Mesenchymal stem cell (in vitro differentiated cells and primary cell): ENCODE results near the gene LRSAM1.
A peak's percentile ranks its signal among the peaks of the same experiment; 100 is the strongest.

ENCODE experiments used
- DNase-seq: peaks from one replicate; pipeline ENCODE4 v3.0.0-alpha.2; 2013
- H2AFZ ChIP-seq: one replicate; pipeline ENCODE4 v1.6.1; 2013; ENCODE audit warnings: low read depth, mild to moderate bottlenecking, control low read depth, inconsistent platforms, low read length, moderate library complexity
- H2AK5ac ChIP-seq: 2 replicates; pipeline ENCODE4 v1.6.1; 2013; ENCODE audit warnings: low read length, moderate library complexity, mild to moderate bottlenecking, inconsistent platforms; ENCODE audit not compliant: severe bottlenecking
- H2BK120ac ChIP-seq: one replicate; pipeline ENCODE4 v1.6.1; 2013; ENCODE audit warnings: low read depth, mild to moderate bottlenecking, inconsistent platforms, low read length, moderate library complexity
- H2BK12ac ChIP-seq, 2 experiments: one replicate each; pipeline ENCODE4 v1.6.1; 2013; ENCODE audit warnings: inconsistent platforms in 2 of 2, low read length in 2 of 2, mild to moderate bottlenecking in 2 of 2, moderate library complexity in 2 of 2, control low read depth in 1 of 2
- H2BK15ac ChIP-seq: one replicate; pipeline ENCODE4 v1.6.1; 2013; ENCODE audit warnings: mild to moderate bottlenecking, low read depth, inconsistent platforms; ENCODE audit not compliant: poor library complexity, severe bottlenecking
- H2BK5ac ChIP-seq: 2 replicates; pipeline ENCODE4 v1.6.1; 2013; ENCODE audit warnings: low read depth, mild to moderate bottlenecking, low read length, control low read depth, inconsistent platforms; ENCODE audit not compliant: poor library complexity, severe bottlenecking
- H3K14ac ChIP-seq, 2 experiments: one replicate each; pipeline ENCODE4 v1.6.1; 2013; ENCODE audit warnings: inconsistent platforms in 2 of 2, low read length in 2 of 2, control low read depth in 1 of 2, mild to moderate bottlenecking in 1 of 2, moderate library complexity in 1 of 2
- H3K18ac ChIP-seq, 2 experiments: one replicate each; pipeline ENCODE4 v1.6.1; 2013; ENCODE audit warnings: inconsistent platforms in 2 of 2, low read length in 2 of 2, control low read depth in 1 of 2, low read depth in 1 of 2, mild to moderate bottlenecking in 1 of 2
- H3K23ac ChIP-seq, 2 experiments: one replicate each; pipeline ENCODE4 v1.6.1; 2013; ENCODE audit warnings: inconsistent platforms in 2 of 2, low read length in 2 of 2, mild to moderate bottlenecking in 2 of 2, moderate library complexity in 2 of 2, control low read depth in 1 of 2
- H3K27ac ChIP-seq: 2 replicates; pipeline ENCODE4 v1.5.1; 2013; ENCODE audit warnings: mild to moderate bottlenecking, moderate library complexity, low read length, control low read depth, inconsistent platforms; ENCODE audit not compliant: poor library complexity, severe bottlenecking
- H3K27me3 ChIP-seq, 2 experiments: 2 replicates each; pipeline versions ENCODE4 v1.6.1 to v1.7.0; 2013; ENCODE audit warnings: low read length in 2 of 2, mild to moderate bottlenecking in 2 of 2, moderate library complexity in 2 of 2, control low read depth in 1 of 2, inconsistent platforms in 1 of 2; ENCODE audit not compliant: control insufficient read depth in 1 of 2, insufficient read depth in 1 of 2
- H3K36me3 ChIP-seq, 2 experiments: 2 replicates each; pipeline versions ENCODE4 v1.6.1 to v1.7.0; 2013; ENCODE audit warnings: low read length in 2 of 2, control low read depth in 1 of 2, inconsistent platforms in 1 of 2, low read depth in 1 of 2, mild to moderate bottlenecking in 1 of 2; ENCODE audit not compliant: insufficient read depth in 2 of 2, control insufficient read depth in 1 of 2
- H3K4ac ChIP-seq, 2 experiments: one replicate each; pipeline ENCODE4 v1.6.1; 2013; ENCODE audit warnings: inconsistent platforms in 2 of 2, low read length in 2 of 2, mild to moderate bottlenecking in 2 of 2, moderate library complexity in 2 of 2, control low read depth in 1 of 2, low read depth in 1 of 2
- H3K4me1 ChIP-seq: 2 replicates; pipeline ENCODE4 v1.6.1; 2013; ENCODE audit warnings: low read depth, low read length, control low read depth; ENCODE audit not compliant: control insufficient read depth, insufficient read depth
- H3K4me2 ChIP-seq: 2 replicates; pipeline ENCODE4 v1.6.1; 2013; ENCODE audit warnings: low read length, mild to moderate bottlenecking, inconsistent platforms; ENCODE audit not compliant: poor library complexity, severe bottlenecking
- H3K4me3 ChIP-seq, 2 experiments: 2 replicates each; pipeline versions ENCODE4 v1.5.1 to v1.7.0; 2013; ENCODE audit warnings: low read length in 2 of 2, mild to moderate bottlenecking in 2 of 2, control low read depth in 1 of 2, low read depth in 1 of 2; ENCODE audit not compliant: insufficient read depth in 1 of 2
- H3K79me1 ChIP-seq: replicated peaks from 2 replicates; pipeline ENCODE4 v1.6.1; 2013; ENCODE audit warnings: mild to moderate bottlenecking, control low read depth, low read length, inconsistent platforms; ENCODE audit not compliant: poor library complexity, severe bottlenecking
- H3K9ac ChIP-seq: 2 replicates; pipeline ENCODE4 v1.7.0; 2013; ENCODE audit warnings: mild to moderate bottlenecking, low read length, moderate library complexity
- H3K9me3 ChIP-seq: 2 replicates; pipeline ENCODE4 v1.7.0; 2013; ENCODE audit warnings: mild to moderate bottlenecking, low read length; ENCODE audit not compliant: control insufficient read depth
- H4K8ac ChIP-seq: one replicate; pipeline ENCODE4 v1.6.1; 2013; ENCODE audit warnings: inconsistent platforms, mild to moderate bottlenecking, low read length, moderate library complexity
- H4K91ac ChIP-seq: one replicate; pipeline ENCODE4 v1.6.1; 2013; ENCODE audit warnings: mild to moderate bottlenecking, low read length, inconsistent platforms
- WGBS: methylation state at CpG from one replicate; pipeline ENCODE4 v1.1.7; 2013; ENCODE audit warnings: mixed read lengths; 5-methylcytosine and 5-hydroxymethylcytosine counted together

LRSAM1 gene

DNA sequence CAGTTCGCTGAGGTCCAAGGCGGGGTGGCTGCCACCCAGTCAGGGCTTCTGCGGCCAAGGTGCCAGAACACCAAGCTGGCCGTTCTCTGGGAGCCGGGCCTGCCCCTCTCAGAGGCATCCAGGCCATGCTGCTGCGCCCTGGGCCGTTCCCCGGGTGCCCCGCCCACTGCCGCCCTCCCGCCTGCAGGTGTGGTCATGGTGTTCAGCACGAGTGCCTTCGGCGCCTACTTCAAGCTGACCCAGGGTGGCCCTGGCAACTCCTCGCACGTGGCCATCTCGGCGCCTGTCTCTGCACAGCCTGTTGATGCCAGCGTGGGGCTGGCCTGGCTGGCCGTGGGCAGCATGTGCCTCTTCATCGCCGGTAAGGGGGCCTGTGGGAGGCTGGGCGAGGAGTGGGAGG lies 46.7 kb upstream of the LRSAM1 start:
- H3K9me3 ChIP-seq = no peaks in the 10 kb centered on the region
- H3K23ac ChIP-seq = no peak overlapping the region
- H3K27ac ChIP-seq = no peak overlapping the region
- no peak overlapping the region for H3K9ac ChIP-seq
- H4K91ac ChIP-seq = no peak overlapping the region
- H3K4ac ChIP-seq = no peak overlapping the region
- no peak overlapping the region for H2BK12ac ChIP-seq
- H3K18ac ChIP-seq = no peak overlapping the region
- peaks cover 0 to 51% of the 10 kb centered on the region in 2 experiments for H3K36me3 ChIP-seq
- H2BK5ac ChIP-seq = no peak overlapping the region
- peaks cover 1% of the 10 kb centered on the region for H3K79me1 ChIP-seq
- no peak overlapping the region for H3K4me2 ChIP-seq
- H3K27me3 ChIP-seq = peaks cover 0 to 83% of the 10 kb centered on the region in 2 experiments
- no peak overlapping the region for H2AK5ac ChIP-seq
- peaks cover 11% of the 10 kb centered on the region for H3K4me1 ChIP-seq
- no peak for DNase-seq
- no peak overlapping the region for H3K4me3 ChIP-seq
- no peak overlapping the region for H2AFZ ChIP-seq
- WGBS = 95% methylated on average over 23 of the region's 23 CpGs
- H2BK120ac ChIP-seq = no peak overlapping the region
- no peak overlapping the region for H3K14ac ChIP-seq
- H4K8ac ChIP-seq = no peak overlapping the region
- no peak overlapping the region for H2BK15ac ChIP-seq

DNA sequence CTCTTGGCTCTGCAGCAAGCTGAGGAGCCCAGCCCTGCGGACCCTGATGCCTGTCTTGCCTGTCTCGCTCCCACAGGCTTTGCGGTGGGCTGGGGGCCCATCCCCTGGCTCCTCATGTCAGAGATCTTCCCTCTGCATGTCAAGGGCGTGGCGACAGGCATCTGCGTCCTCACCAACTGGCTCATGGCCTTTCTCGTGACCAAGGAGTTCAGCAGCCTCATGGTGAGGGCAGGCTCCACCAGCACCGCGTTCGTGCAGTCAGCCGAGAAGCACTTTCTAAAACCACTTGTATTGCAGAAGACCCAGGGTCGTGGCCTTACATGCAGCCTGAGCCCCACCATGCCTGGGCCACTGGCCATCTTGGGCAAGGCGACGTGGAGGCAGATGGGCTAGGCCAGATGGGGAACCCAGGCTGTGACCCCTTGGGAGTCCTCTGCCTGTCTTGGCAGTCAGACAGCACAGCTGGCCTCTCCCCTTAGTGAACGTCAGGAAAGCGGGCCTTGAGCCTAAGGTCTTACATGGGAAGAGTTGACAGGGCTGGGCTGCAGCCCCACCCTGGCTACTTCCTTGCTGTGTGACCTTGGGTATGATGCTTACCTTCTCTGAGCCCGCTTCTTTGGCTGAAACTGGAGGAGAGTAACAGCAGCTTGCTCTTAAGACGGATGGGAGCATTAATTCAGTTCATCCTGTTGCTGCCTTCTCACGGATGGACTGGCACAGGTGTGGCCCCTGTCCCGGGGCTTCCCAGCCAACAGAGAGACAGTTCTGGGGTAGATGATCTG lies 45.8 kb upstream of the LRSAM1 start:
- Histone ChIP-seq H3K18ac (no peak overlapping the region), H3K4ac (no peak overlapping the region), H4K91ac (no peak overlapping the region), H4K8ac (no peak overlapping the region), H2AK5ac (no peak overlapping the region), H3K79me1 (peaks cover 1% of the 10 kb centered on the region), H2BK15ac (no peak overlapping the region), H3K4me1 (peaks cover 11% of the 10 kb centered on the region), H3K27me3 (peaks cover 0 to 83% of the 10 kb centered on the region in 2 experiments), H3K4me2 (no peak overlapping the region), H3K9ac (no peak overlapping the region), H3K4me3 (no peak overlapping the region), H3K23ac (no peak overlapping the region), H3K14ac (no peak overlapping the region), H3K9me3 (no peaks in the 10 kb centered on the region), H2BK120ac (no peak overlapping the region), H3K36me3 (peaks cover 0 to 47% of the 10 kb centered on the region in 2 experiments), H3K27ac (no peak overlapping the region), H2BK12ac (no peak overlapping the region), H2BK5ac (no peak overlapping the region), H2AFZ (no peak overlapping the region)
- DNase-seq = no peak
- WGBS = 95% methylated on average over 20 of the region's 20 CpGs

- Histone ChIP-seq H2AK5ac (no peak overlapping the region), H3K4me1 (peaks cover 11% of the 10 kb centered on the region), H3K27ac (no peak overlapping the region), H3K4me2 (peak overlapping the region; percentile 9), H3K36me3 (peaks cover 0 to 44% of the 10 kb centered on the region in 2 experiments), H3K9ac (no peak overlapping the region), H3K79me1 (peaks cover 1% of the 10 kb centered on the region), H2BK15ac (no peak overlapping the region), H2BK120ac (no peak overlapping the region), H2AFZ (no peak overlapping the region), H2BK12ac (no peak overlapping the region), H4K91ac (no peak overlapping the region), H3K14ac (no peak overlapping the region), H3K4me3 (no peak overlapping the region), H2BK5ac (no peak overlapping the region), H3K23ac (no peak overlapping the region), H3K27me3 (peaks cover 0 to 77% of the 10 kb centered on the region in 2 experiments), H3K9me3 (no peaks in the 10 kb centered on the region), H3K4ac (no peak overlapping the region), H3K18ac (no peak overlapping the region), H4K8ac (no peak overlapping the region)
- DNase-seq = no peak
- 67% methylated on average over 13 of the region's 13 CpGs for WGBS
Measured at GRCh38 chr9:127406799-127407491, 44.4 kb upstream of the LRSAM1 start.

DNA sequence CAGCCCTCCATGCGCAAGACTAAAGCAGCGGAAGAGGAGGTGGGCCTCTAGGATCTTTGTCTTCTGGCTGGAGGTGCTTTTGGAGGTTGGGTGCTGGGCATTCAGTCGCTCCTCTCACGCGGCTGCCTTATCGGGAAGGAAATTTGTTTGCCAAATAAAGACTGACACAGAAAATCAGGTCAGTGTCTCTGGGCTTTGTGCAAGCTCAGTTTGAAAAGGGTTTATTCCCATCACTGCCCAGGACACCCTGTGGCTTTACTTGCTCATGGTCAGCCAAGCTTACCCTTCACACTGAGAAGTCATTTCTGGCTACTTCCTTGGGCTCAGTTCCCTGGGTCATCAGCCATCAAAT lies 43.8 kb upstream of the LRSAM1 start:
- Histone ChIP-seq H4K8ac (no peak overlapping the region), H2AK5ac (no peak overlapping the region), H3K4me3 (no peak overlapping the region), H2BK15ac (no peak overlapping the region), H3K23ac (no peak overlapping the region), H3K9me3 (no peaks in the 10 kb centered on the region), H2BK5ac (no peak overlapping the region), H3K14ac (no peak overlapping the region), H2AFZ (no peak overlapping the region), H2BK12ac (no peak overlapping the region), H3K4me2 (peak overlapping the region; percentile 9), H3K4me1 (peaks cover 11% of the 10 kb centered on the region), H3K27me3 (peaks cover 0 to 77% of the 10 kb centered on the region in 2 experiments), H2BK120ac (no peak overlapping the region), H3K27ac (no peak overlapping the region), H3K4ac (no peak overlapping the region), H3K36me3 (peaks cover 0 to 38% of the 10 kb centered on the region in 2 experiments), H3K18ac (no peak overlapping the region), H4K91ac (no peak overlapping the region), H3K79me1 (peaks cover 1% of the 10 kb centered on the region), H3K9ac (no peak overlapping the region)
- DNase-seq = no peak
- WGBS = 95% methylated on average over 6 of the region's 6 CpGs
